GM18507 (cell line): Measurements from ENCODE around the gene GBGT1.
A peak's percentile ranks its signal among the peaks of the same experiment; 100 is the strongest.

Experiments used
- DNase-seq: peaks from one replicate; pipeline ENCODE4 v3.0.0; 2011; ENCODE audit warnings: low read depth; ENCODE audit not compliant: insufficient read length; ENCODE audit errors: extremely low spot score
- FAIRE-seq: peaks from 2 replicates; lab custom pipeline; 2011; peaks lifted over from hg19 to GRCh38; lab: Jason Lieb, UNC

GBGT1 gene

DNA sequence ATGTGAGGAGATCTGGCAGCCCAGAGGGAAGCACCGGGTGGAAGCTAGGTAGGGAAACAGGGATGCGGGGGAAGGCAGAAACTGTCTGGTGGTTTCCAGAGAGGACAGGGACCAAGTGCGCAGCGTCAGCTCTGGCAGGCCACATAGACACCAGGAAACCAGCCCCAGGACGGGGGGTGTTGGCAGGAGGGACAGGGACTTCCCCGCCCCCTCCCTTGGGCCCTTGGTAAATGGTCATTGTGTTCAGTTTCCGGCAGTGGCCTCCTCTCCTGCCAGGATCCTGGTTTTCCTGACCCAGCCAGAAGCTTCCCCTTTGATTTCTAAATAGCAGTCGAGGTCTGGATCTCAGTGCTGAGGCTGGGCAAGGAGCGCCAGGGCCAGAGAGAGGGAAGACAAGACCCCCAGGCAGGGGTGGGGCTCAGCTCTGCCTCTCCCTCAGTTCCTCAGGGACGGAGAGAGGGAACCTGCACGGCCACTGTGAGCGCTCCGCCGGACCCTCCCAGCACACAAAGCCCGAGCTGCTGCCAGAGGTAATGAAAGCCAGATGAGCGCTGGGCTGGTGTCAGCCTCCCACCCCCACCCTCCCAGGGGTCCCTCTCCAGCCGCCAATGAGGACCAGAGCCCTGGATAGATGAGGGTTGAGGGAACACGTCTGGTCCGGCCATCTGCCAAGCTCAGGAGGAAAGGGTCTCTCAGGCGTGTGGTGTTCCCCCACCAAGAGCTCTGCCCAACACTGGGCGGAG is 44.4 kb downstream of the GBGT1 start:
- DNase-seq (no peak), FAIRE-seq (no peak)

DNA sequence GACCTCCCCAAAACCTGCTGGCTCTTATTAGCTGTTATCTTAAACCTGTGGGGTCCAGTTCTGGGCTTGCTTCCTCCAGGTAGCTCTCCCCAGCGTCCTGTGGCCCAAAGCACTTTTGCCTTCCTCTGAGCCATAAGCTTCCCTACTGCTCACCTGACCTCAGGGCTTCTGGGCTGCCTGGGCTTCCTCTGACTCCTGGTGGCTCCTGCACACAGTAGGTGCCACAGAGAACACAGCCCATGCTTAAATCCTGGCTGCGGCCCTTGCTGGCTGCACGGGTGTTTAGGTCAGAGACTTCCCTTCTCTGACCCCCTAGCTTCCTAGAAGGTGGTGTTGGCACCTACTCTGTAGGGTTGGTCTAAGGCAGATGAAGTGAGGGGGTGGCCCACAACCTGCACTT is 45.1 kb downstream of the GBGT1 start:
- no peak for FAIRE-seq
- no peak for DNase-seq

DNA sequence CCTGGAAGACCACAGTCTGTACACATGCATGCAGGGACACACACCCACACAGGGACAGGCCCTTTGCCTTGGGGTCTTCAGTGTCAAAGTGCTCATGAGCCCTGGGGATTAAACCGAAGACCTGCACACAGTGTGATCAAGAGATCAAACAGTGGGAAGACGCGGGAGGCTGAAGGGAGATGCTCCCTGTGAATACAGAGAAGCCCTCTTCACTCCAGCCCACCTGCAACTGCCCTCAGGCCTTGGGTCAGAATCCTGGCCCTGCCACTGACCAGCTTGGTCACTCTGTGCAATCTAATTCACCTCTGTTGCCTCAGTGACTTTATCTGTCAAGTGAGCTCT is 45.6 kb downstream of the GBGT1 start:
- no peak for DNase-seq
- no peak for FAIRE-seq

- no peak for FAIRE-seq
- no peak for DNase-seq
Measured at GRCh38 chr9:133117271-133118178, 46.2 kb downstream of the GBGT1 start.

DNA sequence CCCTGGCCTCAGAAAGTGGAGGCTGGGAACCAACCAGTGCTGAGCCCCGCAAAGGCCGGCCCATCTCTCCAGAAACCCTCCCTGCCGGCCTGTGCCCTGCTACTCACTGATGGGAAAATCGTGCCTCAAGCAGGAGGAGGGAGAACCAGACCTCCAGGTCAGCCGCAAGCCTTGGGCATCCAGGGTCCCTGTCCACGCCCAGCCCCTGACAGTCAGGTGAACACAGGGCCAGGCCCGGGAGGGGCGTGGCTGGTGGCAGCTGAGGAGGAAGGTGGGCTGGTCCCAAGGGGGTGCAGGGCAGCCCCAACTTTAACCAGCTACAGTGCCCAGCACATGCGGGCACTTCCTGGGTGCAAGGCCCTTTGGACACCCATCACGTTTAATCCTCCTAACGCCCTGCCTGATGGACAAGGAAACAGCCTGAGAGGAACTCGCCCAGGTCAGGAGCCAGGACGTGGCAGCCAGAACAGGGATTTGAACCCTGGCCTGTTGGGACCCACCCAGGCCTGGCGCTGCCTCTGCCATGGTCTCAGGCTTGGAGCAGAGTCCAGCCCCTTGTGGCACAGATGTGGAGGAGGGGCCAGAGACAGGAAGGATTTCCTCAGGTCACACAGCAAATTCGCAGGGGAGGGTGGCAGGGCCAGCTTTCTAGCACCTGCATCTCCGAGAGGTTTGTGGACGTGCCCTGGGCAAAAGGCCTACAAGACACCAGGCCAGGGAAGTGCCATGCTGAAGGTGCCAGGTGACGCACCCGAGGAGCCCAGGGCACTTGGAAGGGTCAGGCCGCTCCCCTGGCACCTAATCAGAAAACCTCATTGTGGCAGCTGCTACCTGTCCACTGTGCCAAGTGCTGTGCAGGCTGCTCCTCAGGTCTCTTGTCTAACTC is 47.1 kb downstream of the GBGT1 start:
- DNase-seq: no peak
- no peak for FAIRE-seq

DNA sequence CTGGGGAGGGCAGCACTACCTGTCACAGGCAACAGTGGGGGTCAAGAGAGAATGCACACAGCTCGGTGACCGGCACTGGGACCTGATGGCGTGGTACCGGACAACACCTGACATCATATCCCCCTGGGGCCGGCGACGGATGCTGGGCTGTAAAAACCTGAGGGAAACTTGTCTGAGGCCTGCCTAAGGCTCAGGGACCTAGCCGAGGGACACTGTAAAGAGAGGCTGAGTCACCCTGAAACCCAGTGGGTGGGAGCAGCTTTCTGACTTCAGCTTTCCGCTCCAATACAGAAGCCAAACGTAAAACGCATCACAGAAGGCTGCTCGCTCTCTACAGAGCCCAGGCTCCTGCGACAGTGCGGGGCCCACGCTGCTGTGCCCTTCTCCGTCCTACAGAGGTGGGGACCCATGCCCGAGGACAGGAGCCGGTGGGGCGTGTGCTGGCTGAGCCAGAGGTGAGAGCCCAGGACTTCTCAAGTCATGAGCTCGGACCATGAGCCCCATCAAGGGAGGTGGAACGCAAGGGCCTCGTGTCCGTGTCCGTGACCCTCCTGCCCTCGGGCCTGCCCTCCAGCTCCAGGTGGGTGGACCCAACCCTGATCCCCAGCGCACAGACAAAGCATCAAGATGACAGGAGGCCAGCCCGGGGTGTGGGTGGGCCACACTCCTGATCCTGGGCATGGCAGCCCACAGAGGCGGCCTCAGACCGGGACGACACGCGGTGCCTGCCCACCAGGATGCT is 47.9 kb downstream of the GBGT1 start:
- peak; percentile 77 for DNase-seq
- FAIRE-seq: peak; percentile 98

GRCh38 chr9:133114886-133115603 is 48.7 kb downstream of the GBGT1 start:
- FAIRE-seq (peak; percentile 59), DNase-seq (no peak)

DNA sequence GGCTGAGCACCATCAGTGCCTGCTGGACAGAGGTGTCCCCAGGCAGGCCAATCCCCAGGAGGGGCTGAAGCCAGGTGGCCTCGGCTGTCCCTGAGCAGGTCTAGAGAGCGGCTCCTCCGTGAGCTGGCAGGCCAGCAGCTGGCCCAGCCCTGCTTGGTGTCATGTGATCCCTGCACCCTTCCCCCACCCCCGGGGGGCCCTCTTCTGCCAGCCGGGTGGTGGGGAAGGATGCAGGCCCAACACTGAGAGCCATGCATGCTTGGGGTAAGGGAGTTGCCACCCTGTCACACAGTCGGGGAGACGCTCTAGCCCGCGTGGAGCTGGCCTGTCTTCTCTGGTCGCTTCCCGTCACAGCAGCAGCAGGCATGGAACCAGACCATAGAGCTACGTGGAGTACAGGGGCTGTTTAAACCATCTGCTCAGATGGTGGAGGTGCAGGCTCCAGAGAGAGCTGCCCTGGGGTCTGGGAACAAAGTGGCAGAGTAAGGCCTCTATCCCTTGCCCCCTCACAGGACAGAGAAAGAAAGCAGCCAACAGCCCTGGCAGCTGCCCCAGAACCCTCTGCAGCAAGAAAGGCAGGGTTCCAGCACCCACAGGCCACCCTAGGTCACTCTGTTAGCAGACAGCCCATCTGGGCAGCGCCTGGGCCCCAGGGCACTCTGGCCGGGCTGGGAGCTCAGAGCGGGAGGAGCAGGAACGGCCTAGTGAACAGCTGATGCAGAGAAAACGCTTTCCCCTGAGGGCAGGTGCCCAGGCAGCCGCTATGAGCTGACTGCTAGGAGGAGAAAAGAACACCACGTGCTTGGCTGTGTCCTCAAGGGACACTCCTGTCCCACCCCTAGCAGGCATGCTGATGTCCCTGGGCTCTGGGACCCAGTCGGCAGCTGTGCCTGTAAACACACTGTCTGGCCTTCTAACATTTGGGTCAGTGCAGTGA is 49.5 kb downstream of the GBGT1 start:
- FAIRE-seq (no peak), DNase-seq (no peak)

DNA sequence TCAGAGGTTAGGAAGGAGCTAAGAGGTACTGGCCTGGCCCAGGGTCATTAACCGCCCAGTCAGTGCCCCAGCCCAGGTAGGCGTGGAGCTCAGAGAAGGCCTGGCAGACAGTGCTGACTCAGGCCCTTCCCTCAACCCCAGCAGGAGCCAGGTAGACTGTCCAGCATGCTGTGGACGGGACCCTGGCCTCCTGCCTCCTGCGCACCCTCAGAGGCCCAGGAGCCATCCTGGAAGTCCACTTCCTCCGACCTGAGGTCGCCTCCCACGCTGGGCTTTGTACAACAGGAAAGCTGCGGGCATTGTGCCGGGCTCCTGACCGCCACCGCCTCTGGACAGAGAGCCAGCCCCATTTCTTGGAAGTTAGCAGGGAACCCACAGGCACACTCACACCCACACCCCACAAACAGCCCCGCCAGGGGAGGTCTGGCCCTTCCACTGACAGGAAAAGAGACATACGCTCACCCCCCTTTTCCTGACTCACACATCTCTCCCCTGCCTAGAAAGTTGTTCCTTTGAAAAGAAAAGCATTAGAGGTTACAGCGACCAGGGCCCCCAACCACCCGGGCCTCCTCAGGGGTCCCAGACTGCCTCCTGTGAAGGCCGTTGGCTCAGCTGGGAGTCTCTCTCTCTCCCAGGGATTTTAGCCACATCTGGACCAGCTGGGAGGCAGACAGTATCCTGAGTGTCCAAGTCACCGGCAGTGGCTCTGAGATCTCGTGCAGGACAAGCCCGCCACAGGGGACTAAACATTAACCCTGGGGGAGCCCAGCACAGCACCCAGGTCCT is 50.4 kb downstream of the GBGT1 start:
- FAIRE-seq (no peak), DNase-seq (no peak)

DNA sequence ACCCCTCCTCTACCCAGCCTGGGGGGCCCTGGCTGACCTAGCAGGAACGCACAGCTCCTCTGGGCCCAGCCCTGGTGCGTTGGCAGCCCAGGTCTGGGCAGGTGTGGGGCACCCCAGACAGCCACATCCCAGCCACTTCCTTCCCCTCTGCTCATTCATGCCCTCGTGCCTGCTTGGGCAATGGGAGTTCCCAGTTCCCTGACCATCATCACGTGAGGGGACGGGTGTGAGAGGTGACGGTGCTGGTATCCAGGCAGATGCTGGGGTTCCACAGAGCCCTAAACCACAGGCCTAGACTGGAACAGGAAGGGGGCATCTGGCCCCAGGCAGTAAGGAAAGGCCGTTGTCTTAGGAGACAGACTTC is 51.1 kb downstream of the GBGT1 start:
- FAIRE-seq (peak; percentile 36), DNase-seq (no peak)

- FAIRE-seq: no peak
- no peak for DNase-seq
Measured at GRCh38 chr9:133111808-133112662, 51.7 kb downstream of the GBGT1 start.

- no peak for FAIRE-seq
Measured at GRCh38 chr9:133109931-133110650, 53.6 kb downstream of the GBGT1 start.

GRCh38 chr9:133108794-133109641 is 54.7 kb downstream of the GBGT1 start:
- DNase-seq (no peak), FAIRE-seq (no peak)

More at GRCh38 chr9:133109931-133110650, 53.6 kb downstream of the GBGT1 start:
- DNase-seq: no peak

- FAIRE-seq (no peak), DNase-seq (no peak)
Measured at GRCh38 chr9:133107961-133108793, 55.5 kb downstream of the GBGT1 start.
